Stimulated activated memory B cell treated with anti-CD40 and anti-IgM and Interleukin-4, amounts not matched to agents 10 μg/mL and 1 μg/mL and 100 μg/mL, for 72 hours (primary cell): Measurements from ENCODE around the gene DEGS1.

ENCODE experiments used
- ATAC-seq: fragments of 150-1000 bp; cut with Tn5 transposase; 2 replicates; pipeline ENCODE4 v1.10.0; 2021
- H3K27ac Mint-ChIP-seq: one replicate; pipeline ENCODE4 v1.8.0; 2022; ENCODE audit warnings: mild to moderate bottlenecking, mixed read lengths
- H3K27me3 Mint-ChIP-seq: one replicate; pipeline ENCODE4 v1.8.0; 2022; ENCODE audit warnings: mixed read lengths
- H3K36me3 Mint-ChIP-seq: one replicate; pipeline ENCODE4 v1.8.0; 2022; ENCODE audit warnings: mixed read lengths
- H3K4me1 Mint-ChIP-seq: one replicate; pipeline ENCODE4 v1.8.0; 2022; ENCODE audit warnings: mixed read lengths
- H3K4me3 Mint-ChIP-seq: one replicate; pipeline ENCODE4 v1.8.0; 2022; ENCODE audit warnings: mild to moderate bottlenecking, moderate library complexity, mixed read lengths
- H3K9me3 Mint-ChIP-seq: one replicate; pipeline ENCODE4 v1.8.0; 2022; ENCODE audit warnings: mixed read lengths

Gene DEGS1

DNA sequence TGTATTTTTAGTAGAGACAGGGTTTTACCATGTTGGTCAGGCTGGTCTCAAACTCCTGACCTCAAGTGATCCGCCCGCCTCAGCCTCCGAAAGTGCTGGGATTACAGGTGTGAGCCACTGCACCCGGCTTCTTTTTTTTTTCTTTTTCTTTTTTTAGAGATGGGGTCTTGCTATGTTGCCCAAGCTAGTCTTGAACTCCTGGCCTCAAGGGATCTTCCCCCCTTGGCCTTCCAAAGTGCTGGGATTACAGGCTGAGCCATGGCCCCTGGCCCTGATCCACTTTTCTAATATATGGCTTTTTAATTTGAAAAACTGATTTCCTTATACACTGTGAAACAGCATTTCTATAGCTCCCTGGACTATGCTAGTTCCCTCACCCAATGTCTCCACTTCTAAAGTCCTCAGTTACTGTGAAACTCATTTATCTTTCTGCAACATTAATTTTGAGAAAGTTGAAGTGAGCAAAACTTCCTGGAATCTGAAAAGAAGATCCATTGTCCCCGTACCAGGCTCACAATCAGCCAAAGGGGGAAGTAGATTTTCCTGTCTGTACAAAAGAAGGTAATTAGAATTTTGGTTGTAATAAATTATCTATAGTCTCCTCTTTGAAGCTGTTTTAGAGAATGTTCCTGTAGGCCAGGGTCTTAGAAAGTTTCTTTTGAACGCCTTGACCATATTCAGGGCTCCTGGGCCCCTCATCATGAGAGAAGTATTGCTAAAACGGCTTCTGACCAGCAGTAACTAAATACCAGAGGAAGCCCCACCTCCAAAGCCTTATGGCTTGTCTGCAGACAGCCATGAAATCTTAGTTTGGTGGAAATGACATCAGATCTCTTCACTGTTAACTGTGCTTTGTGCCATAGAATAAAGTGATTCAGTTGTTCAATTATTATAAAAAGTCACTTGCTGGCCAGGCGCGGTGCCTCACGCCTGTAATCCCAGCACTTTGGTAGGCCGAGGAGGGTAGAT lies 34.9 kb downstream of the DEGS1 start:
- peak overlapping the region; percentile 53 for H3K27ac Mint-ChIP-seq
- no peak overlapping the region for H3K4me3 Mint-ChIP-seq
- peaks cover 15% of the 10 kb centered on the region for H3K4me1 Mint-ChIP-seq
- H3K36me3 Mint-ChIP-seq, result no peaks in the 10 kb centered on the region
- ATAC-seq, result no peak
- no peaks in the 10 kb centered on the region for H3K9me3 Mint-ChIP-seq
- no peaks in the 10 kb centered on the region for H3K27me3 Mint-ChIP-seq

DNA sequence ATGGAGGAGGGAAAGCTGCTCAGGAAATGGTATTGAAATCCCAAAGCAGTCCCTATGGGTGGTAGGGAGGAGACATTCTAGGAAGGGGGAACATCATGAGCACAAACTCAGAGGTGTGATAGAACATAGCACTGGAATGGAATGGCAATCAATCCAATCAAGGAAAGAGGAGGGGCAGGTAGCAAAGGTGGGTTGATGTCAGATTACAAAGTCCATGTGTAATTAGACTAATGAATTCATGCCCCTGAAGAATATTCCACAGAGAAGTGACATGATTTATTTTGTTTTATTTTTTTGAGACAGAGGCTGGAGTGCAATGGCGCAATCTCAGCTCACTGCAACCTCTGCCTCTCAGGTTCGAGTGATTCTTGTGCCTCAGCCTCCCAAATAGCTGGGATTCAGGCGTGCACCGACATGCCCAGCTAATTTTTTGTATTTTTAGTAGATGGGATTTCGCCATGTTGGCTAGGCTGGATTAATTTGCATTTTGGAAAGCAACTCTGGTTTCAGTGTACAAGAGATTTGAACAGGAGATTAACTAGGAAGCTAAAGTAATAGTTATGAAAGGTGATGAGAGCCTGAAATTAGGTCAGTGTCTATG lies 36.1 kb downstream of the DEGS1 start:
- Mint-ChIP-seq H3K4me3 (no peak overlapping the region), H3K27me3 (no peaks in the 10 kb centered on the region), H3K4me1 (peaks cover 8% of the 10 kb centered on the region), H3K9me3 (no peaks in the 10 kb centered on the region), H3K36me3 (no peaks in the 10 kb centered on the region), H3K27ac (no peak overlapping the region)
- no peak for ATAC-seq

DNA sequence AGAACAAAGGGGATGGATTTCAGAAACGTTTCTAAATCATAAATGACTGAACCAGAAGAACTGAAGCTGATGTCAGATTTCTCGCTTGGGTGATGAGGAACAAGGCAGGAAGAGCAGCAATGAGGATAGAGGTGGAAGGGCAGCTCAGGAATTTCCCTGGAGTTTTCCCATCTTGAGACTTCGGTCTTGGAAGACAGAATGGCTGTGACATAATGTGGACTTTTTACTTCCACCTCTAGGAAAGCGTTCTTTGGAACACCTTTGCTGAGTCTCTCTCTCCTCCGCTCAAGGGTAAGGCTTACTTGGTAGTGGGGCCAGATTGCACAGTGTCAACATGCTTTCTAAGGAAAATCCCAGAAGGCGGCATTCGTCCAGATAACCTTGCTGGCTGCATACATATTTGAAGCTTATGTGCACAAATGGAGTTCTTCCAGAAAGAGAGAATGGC lies 36.6 kb downstream of the DEGS1 start:
- no peak overlapping the region for H3K27ac Mint-ChIP-seq
- H3K4me3 Mint-ChIP-seq, result no peak overlapping the region
- no peaks in the 10 kb centered on the region for H3K27me3 Mint-ChIP-seq
- peaks cover 6% of the 10 kb centered on the region for H3K4me1 Mint-ChIP-seq
- no peaks in the 10 kb centered on the region for H3K9me3 Mint-ChIP-seq
- H3K36me3 Mint-ChIP-seq, result no peaks in the 10 kb centered on the region
- no peak for ATAC-seq

DNA sequence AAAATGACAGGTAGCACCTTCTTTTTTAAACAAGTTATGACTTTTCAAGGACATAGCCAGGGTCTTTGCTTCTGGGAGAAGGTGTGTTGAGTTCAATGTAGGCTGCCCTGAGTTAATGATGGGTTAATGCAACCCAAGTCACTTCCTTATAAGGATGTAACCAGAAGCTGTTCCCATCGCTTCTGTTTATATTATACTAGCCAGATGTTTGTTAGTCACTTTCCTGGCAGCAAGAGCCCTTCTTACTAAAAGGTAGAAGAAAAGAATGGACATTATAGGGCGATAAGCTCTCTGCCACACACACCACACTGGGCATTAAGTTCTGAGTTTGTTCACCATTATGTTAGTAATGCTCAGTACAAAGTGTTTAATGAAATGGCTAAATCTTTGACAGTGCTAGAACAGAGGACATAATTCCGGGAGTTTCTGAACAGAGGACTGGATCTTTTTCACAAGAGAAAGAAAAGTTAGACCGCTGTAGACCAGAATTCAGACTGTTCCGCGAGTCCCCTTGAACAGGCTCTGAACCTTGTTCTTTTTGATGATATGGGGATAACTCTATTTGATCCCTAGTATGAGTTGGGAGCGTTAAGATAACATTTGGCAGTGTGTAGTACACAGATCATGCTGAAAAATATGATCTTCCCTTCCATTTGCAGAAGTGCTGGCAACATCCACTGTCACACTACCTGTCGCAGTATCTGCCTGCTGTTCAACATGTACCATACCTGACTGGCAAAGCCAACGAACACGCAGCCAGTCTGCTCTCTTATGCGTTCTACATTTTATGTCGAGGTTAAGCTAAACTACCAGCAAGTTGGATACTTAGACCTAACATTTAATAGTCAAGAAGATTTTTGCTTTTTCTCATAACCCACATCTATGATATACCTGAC lies 41.0 kb downstream of the DEGS1 start:
- Mint-ChIP-seq H3K4me3 (no peak overlapping the region), H3K27me3 (no peaks in the 10 kb centered on the region), H3K4me1 (no peaks in the 10 kb centered on the region), H3K36me3 (peaks cover 17% of the 10 kb centered on the region), H3K9me3 (no peaks in the 10 kb centered on the region), H3K27ac (no peak overlapping the region)
- ATAC-seq, result no peak

DNA sequence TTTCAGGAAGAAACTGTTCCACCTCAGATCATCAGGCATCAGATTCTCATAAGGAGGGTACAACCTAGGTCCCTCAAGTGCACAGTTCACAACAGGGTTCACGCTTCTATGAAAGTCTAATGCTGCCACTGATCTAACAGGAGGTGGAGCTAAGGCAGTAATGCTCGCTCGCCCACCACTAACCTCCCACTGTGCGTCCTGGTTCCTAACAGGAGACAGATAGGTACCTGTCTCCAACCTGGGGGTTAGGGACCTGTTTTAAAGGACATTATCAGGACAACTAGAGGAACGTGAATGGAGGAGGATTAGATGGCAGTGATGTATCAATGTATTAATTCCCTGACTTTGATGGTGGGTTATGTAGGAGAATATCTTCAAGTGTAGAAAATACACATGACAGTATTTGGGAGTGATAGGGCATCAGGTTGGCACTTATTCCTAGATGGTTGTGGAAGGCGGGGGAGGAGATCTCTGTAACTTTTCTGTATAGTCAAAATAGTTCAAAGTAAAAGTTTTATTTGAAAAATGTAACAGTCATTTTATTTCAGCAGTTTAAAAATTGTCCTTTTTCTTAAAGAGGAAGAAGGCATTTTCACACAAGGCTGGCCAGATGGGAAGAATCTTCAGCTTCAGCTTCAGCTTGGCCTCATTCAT lies 43.9 kb downstream of the DEGS1 start:
- no peak overlapping the region for H3K27ac Mint-ChIP-seq
- H3K36me3 Mint-ChIP-seq, result peaks cover 36% of the 10 kb centered on the region
- ATAC-seq, result no peak
- no peaks in the 10 kb centered on the region for H3K4me1 Mint-ChIP-seq
- H3K9me3 Mint-ChIP-seq, result no peaks in the 10 kb centered on the region
- H3K27me3 Mint-ChIP-seq, result no peaks in the 10 kb centered on the region
- no peak overlapping the region for H3K4me3 Mint-ChIP-seq

DNA sequence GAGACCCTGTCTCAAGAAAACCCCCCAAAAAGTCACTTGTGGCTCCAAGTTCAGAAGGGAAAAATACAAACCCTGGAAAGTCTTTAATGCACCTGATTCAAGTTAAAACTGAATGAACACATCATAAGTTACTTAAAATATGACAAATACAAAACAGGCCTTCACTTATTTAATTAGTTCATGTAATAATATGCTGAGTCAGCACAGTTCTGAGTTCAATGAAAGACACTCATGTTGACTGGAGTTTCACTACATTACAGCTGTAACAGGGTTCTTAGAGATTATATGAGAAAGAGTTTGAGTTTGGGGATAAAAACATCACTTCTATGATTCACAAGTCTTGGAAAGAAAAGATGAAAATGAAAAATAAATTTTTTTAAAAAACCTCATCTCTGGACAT lies 51.0 kb downstream of the DEGS1 start:
- Mint-ChIP-seq H3K4me1 (peaks cover 6% of the 10 kb centered on the region), H3K27me3 (no peaks in the 10 kb centered on the region), H3K4me3 (no peak overlapping the region), H3K9me3 (no peaks in the 10 kb centered on the region), H3K36me3 (peaks cover 42% of the 10 kb centered on the region), H3K27ac (no peak overlapping the region)
- ATAC-seq, result no peak

DNA sequence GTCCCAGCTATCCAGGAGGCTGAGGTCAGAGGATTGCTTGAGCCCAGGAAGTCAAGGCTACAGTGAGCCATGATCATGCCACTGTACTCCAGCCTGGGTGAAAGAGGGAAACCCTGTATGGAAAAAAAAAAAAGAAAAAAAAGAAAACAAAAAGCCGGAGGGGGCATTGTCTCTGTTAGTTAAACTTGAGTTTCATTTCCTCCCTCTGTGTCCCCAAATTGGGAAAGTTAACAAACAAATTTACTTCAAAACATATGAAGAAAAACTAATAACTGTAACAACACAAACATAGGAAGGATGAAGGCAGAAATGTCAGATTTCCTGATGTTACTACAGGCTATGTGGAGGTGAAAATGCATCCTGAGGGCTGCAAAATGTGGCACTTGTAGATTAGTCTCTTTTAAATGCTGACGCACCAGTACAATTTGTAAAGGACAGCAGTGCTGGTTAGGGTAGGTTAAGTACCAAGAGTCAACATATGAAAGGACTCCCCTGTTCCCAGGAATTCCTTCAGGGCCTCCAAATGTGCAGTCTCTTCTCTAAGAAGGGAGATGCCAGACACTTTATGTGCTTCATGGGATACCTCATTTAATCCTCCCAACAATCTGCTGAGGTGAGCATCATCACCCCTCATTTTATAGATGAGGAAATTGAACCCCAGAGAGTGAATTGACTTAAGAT lies 52.9 kb downstream of the DEGS1 start:
- H3K4me1 Mint-ChIP-seq, result peaks cover 6% of the 10 kb centered on the region
- peak; percentile 36 for ATAC-seq
- H3K27ac Mint-ChIP-seq, result peak overlapping the region; percentile 60
- H3K4me3 Mint-ChIP-seq, result no peak overlapping the region
- H3K9me3 Mint-ChIP-seq, result no peaks in the 10 kb centered on the region
- H3K27me3 Mint-ChIP-seq, result no peaks in the 10 kb centered on the region
- peaks cover 33% of the 10 kb centered on the region for H3K36me3 Mint-ChIP-seq

DNA sequence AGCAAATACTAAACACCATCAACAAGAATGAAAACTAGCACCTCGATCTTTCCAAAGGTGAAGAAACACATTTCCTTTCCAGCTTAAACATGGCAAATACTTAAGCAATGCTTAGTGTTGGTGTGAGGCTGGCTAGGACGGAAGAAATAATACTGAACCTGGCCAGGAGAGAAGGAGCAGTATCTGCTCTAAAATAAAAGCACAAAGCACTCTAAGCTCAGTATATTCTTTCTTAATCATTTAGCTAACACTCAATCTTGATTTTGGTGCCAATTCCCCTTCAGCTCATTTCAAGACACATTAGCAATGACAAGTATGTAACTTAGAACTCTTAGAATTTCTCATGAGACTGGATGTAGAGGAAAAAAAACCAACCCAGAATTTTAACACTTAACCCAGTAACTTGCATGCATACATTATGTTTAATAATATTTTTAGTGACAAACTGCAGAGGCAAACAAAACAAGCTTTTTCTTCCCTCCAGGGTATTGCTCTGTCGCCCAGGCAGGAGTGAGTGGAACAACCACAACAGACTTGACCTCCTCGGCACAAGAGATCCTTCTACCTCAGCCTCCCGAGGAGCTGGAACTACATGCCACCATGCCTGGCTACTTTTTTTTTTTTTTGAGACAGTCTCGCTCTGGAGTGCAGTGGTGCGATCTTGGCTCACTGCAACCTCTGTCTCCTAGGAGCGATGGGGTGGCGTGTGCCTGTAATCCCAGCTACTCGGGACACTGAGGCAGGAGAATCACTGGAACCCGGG lies 54.3 kb downstream of the DEGS1 start:
- Mint-ChIP-seq H3K27me3 (no peaks in the 10 kb centered on the region), H3K36me3 (peaks cover 35% of the 10 kb centered on the region), H3K4me1 (peaks cover 6% of the 10 kb centered on the region), H3K4me3 (no peak overlapping the region), H3K27ac (peak overlapping the region; percentile 60), H3K9me3 (no peaks in the 10 kb centered on the region)
- no peak for ATAC-seq

DNA sequence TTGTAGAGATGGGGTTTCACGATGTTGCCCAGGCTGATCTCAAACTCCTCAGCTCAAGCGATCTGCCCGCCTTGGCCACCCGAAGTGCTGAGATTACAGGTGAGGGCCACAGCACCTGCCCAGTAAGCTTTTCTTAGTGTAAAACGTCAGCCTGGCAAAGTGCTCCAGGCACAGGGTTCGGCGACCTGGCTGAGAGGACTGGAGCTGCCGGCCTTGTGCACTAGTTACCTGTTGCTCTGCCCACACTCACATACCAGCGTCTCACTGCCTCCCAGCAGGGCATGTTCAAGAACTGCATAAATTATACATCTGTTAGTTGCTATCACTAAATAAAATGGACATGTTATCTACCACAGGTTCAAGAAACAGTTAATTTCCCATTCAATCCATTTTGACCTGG lies 55.2 kb downstream of the DEGS1 start:
- Mint-ChIP-seq H3K36me3 (peaks cover 30% of the 10 kb centered on the region), H3K27ac (peak overlapping the region; percentile 9), H3K27me3 (no peaks in the 10 kb centered on the region), H3K4me3 (no peak overlapping the region), H3K9me3 (no peaks in the 10 kb centered on the region), H3K4me1 (peaks cover 6% of the 10 kb centered on the region)
- ATAC-seq, result no peak

DNA sequence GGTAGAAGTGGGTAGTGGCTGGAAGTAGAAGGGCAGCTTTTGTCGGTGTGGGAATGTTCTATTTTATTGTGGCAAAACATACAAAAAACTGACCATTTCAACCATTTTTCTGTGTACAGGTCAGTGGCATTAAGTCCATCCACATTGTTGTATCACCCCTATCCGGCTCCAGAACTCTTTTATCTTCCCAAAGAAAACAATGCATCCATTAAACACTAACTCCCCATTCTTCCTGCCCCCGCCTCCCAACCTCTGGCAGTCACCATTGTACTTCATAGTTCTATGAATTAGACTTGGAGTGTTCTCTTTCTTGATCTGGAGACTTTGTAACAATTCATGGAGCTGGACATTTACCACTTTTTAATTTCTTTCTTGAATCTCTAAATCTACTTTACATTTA lies 55.7 kb downstream of the DEGS1 start:
- peaks cover 25% of the 10 kb centered on the region for H3K36me3 Mint-ChIP-seq
- peaks cover 6% of the 10 kb centered on the region for H3K4me1 Mint-ChIP-seq
- H3K4me3 Mint-ChIP-seq, result no peak overlapping the region
- peak overlapping the region; percentile 9 for H3K27ac Mint-ChIP-seq
- ATAC-seq, result no peak
- no peaks in the 10 kb centered on the region for H3K27me3 Mint-ChIP-seq
- no peaks in the 10 kb centered on the region for H3K9me3 Mint-ChIP-seq
